AG09319 (cell line): ENCODE data around the gene TRMT44.

ENCODE experiments used
- DNase-seq: peaks from one replicate; pipeline ENCODE4 v3.0.0-alpha.2; 2010; ENCODE audit warnings: low read depth; ENCODE audit errors: extremely low read depth
- CTCF ChIP-seq: IDR thresholded peaks from 2 replicates; pipeline ENCODE4 v1.5.1; 2011; ENCODE audit warnings: low read depth, mild to moderate bottlenecking, inconsistent platforms, low read length, moderate library complexity

Gene TRMT44

GRCh38 chr4:8427761-8428287 is 12.8 kb upstream of the TRMT44 start:
- no peak for DNase-seq

GRCh38 chr4:8428288-8429097 is 12.1 kb upstream of the TRMT44 start:
- peak; percentile 49 for TF ChIP-seq CTCF
- DNase-seq = peak; percentile 54

More at GRCh38 chr4:8427761-8428287, 12.8 kb upstream of the TRMT44 start:
- TF ChIP-seq CTCF = no peak

- no peak for TF ChIP-seq CTCF
- no peak for DNase-seq
These were observed 9.0 kb upstream of the TRMT44 start for GRCh38 chr4:8431553-8431952.

GRCh38 chr4:8433136-8433535 is 7.4 kb upstream of the TRMT44 start:
- TF ChIP-seq CTCF = no peak

GRCh38 chr4:8434251-8435073 is 6.1 kb upstream of the TRMT44 start:
- no peak for TF ChIP-seq CTCF
- no peak for DNase-seq

More at GRCh38 chr4:8433136-8433535, 7.4 kb upstream of the TRMT44 start:
- no peak for DNase-seq

GRCh38 chr4:8435656-8436121 is 4.9 kb upstream of the TRMT44 start:
- DNase-seq = no peak
- no peak for TF ChIP-seq CTCF

- no peak for TF ChIP-seq CTCF
These were observed 3.3 kb upstream of the TRMT44 start for GRCh38 chr4:8437281-8437680.

More at GRCh38 chr4:8437281-8437680, 3.3 kb upstream of the TRMT44 start:
- DNase-seq = no peak
